ENCODE data around the gene PIGO. TPM values are rescaled to one million over a fixed set of nuclear protein-coding genes. Genes with fewer than 3 reads are reported as not detected.

Gene PIGO
- total RNA-seq, 1 experiment from 2014 or later: 23.4 TPM

GRCh38 chr9:35079426-35080341 lies 16.7 kb downstream of the PIGO start, which contains the start of gene FANCG:
Gene FANCG, minus strand, starts transcription at chr9:35079942. Its CDS starts 418 bp downstream, at chr9:35079524.
- Histone ChIP-seq H3T11ph (ENCODE audit: low read length) (no peak within 1 kb of the TSS), H3K23me2 (ENCODE audit: insufficient read length, low read depth, low read length, poor library complexity, severe bottlenecking) (peaks cover 11% of the 10 kb centered on the region), H3K9me3 (ENCODE audit: control insufficient read depth, low read depth, low read length) (no peaks in the 10 kb centered on the region), H3K56ac (ENCODE audit: insufficient read length, low read depth, low read length) (no peak within 1 kb of the TSS), H4K8ac (replicated peaks; ENCODE audit: insufficient read length, low read depth, low read length) (no peak within 1 kb of the TSS), H2BK20ac (ENCODE audit: low read depth, low read length, poor library complexity, severe bottlenecking) (no peak within 1 kb of the TSS), H2BK12ac (ENCODE audit: insufficient read length, low read depth, low read length) (no peak within 1 kb of the TSS), H3K79me1 (ENCODE audit: insufficient read depth, low read depth, low read length, poor library complexity, severe bottlenecking) (peaks cover 7% of the 10 kb centered on the region), H3K18ac (ENCODE audit: insufficient read length, low read depth, low read length) (peak within 1 kb of the TSS; percentile 93), H3K27me3 (ENCODE audit: insufficient read depth, low read length) (no peaks in the 10 kb centered on the region), H3K9ac (ENCODE audit: extremely low read depth, insufficient read length, low read length) (peak within 1 kb of the TSS; percentile 93), H4K91ac (ENCODE audit: insufficient read length, low read depth, low read length) (no peak within 1 kb of the TSS), H2BK15ac (ENCODE audit: low read depth, low read length) (no peak within 1 kb of the TSS), H2BK120ac (ENCODE audit: low read depth, low read length, poor library complexity, severe bottlenecking) (no peak within 1 kb of the TSS), H2AFZ (ENCODE audit: low read length) (no peak within 1 kb of the TSS), H4K5ac (ENCODE audit: insufficient read length, low read depth, low read length) (no peak within 1 kb of the TSS), H2AK5ac (ENCODE audit: insufficient read length, low read length) (no peak within 1 kb of the TSS), H3K4me1 (ENCODE audit: insufficient read depth, low read length) (0 out of 2 replicates have a peak, but pooled peaks cover 2% of the 10 kb centered on the region), H3K4ac (ENCODE audit: low read depth, low read length) (no peak within 1 kb of the TSS), H3K14ac (ENCODE audit: insufficient read depth, low read length) (peak within 1 kb of the TSS; percentile 95), H4K20me1 (ENCODE audit: control insufficient read depth, insufficient read depth, insufficient read length) (no peaks in the 10 kb centered on the region), H3K27ac (ENCODE audit: insufficient read length, low read depth, low read length) (peak within 1 kb of the TSS; percentile 14), H3K79me2 (ENCODE audit: insufficient read depth, low read length) (peaks cover 10% of the 10 kb centered on the region; the same call in 1 of the 2 replicates), H3K23ac (ENCODE audit: insufficient read length, low read depth, low read length) (no peak within 1 kb of the TSS), H3K4me2 (ENCODE audit: insufficient read depth, insufficient read length, low read length) (peak within 1 kb of the TSS; percentile 86), H2BK5ac (ENCODE audit: insufficient read length, low read length) (no peak within 1 kb of the TSS)
- TF ChIP-seq CTCF (conservative IDR thresholded peaks at IDR 0.05): no peak
- peak within 1 kb of the TSS; percentile 87 to 96 (median 94) for H3K27ac Mint-ChIP-seq
- no CpG with 5 or more reads among the region's 67 CpGs for WGBS (ENCODE audit: extremely low coverage, insufficient read length, low lambda C conversion rate)
- no peaks in the 10 kb centered on the region for H3K27me3 Mint-ChIP-seq (ENCODE audit: low read depth)
- H3K9me3 Mint-ChIP-seq: no peaks in the 10 kb centered on the region
- peaks cover 22 to 39% (median 36%) of the 10 kb centered on the region in 3 experiments; a peak in 6 of 7 replicates for H3K36me3 Mint-ChIP-seq (ENCODE audit: insufficient read depth in 1 of 3, low read depth in 3 of 3)
- DNase-seq: peak; percentile 92
- H3K4me3 Mint-ChIP-seq: peak within 1 kb of the TSS; percentile 90 to 94
- H3K4me1 Mint-ChIP-seq: peaks cover 12 to 17% of the 10 kb centered on the region in 2 experiments

Measured in H9 (cell line).